C4-2B (cell line): ENCODE results near the gene SPON1.
A peak's percentile ranks its signal among the peaks of the same experiment; 100 is the strongest.

Experiments used
- H3K27ac ChIP-seq: fragments of 450-650 bp; 2 replicates; pipeline ENCODE4 v1.5.1; 2017
- CTCF ChIP-seq: fragments of 450-650 bp; conservative IDR thresholded peaks from 2 replicates; pipeline ENCODE4 v1.5.1; 2017; ENCODE audit warnings: mild to moderate bottlenecking
- ZFX ChIP-seq: fragments of 450-650 bp; IDR thresholded peaks from 2 replicates; pipeline ENCODE4 v1.6.1; 2017

SPON1 gene

DNA sequence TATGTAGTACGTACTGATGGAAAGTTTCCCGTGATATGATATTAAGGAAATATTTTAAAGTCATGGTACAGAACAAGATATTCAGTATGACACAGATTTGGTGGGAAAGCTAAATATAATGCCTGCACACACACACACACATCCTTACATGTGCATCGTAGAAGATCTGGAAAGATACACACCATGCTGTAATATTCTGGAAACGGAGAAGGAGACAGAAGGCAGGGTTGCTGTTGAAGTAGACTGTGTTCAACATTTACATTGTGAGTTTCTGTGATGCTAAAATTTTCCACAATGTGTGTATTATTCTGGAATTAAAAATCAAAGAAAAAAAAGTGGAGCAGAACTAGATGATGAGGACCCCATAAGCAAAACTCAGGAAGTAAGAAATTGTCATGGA lies 278.4 kb downstream of the SPON1 start:
- TF ChIP-seq CTCF (no peak), ZFX (no peak)

DNA sequence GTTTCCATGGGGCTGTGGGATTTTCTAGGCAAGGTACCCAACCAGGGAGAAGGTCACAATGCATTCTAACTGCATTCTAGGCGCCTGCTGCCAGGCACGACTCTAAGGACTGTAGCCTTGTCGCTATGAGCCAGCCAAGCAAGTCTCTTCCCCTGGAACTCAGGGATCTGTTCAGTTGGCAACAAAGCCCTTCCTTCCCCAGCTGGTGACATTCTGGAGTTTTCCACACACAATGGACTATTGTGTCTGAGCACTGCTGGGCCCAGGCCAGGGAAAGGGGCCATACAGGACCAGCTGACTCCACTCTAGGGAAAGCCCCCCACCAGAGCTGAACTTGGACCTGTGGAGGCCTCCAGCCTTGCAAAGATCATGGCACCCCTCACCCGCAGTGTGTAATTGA lies 279.7 kb downstream of the SPON1 start:
- no peak overlapping the region for H3K27ac ChIP-seq
- TF ChIP-seq CTCF (no peak), ZFX (no peak)

More for the DNA sequence above, 278.4 kb downstream of the SPON1 start:
- no peak overlapping the region for H3K27ac ChIP-seq

GRCh38 chr11:14242733-14243132 lies 280.2 kb downstream of the SPON1 start:
- TF ChIP-seq CTCF, result no peak
- no peak for TF ChIP-seq ZFX
- H3K27ac ChIP-seq, result no peak overlapping the region

GRCh38 chr11:14244926-14245325 lies 282.4 kb downstream of the SPON1 start:
- no peak for TF ChIP-seq ZFX
- TF ChIP-seq CTCF, result no peak
- H3K27ac ChIP-seq, result no peak overlapping the region

DNA sequence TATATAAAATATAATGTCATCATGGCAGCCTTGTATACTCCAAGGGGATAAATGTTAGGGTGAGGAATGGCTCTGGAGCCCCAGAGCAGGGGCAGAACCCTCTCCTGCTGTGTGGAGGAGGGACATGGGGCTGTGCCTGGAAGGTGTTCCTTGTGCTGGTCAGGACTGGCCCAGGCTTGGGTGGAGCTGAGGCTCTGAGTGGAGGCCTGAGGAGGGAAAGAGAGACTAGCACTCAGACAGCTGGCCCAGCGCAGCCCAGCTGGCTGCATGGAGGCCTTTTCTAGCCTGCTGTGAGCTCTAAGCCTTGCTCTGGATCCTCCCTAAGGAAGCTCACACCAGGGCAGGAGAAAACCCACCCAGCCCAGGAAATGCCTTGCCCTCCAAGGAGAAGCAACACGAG lies 282.9 kb downstream of the SPON1 start:
- TF ChIP-seq ZFX, result no peak
- TF ChIP-seq CTCF, result no peak
- no peak overlapping the region for H3K27ac ChIP-seq

- no peak for TF ChIP-seq CTCF
- no peak for TF ChIP-seq ZFX
- no peak overlapping the region for H3K27ac ChIP-seq
Measured at GRCh38 chr11:14248580-14248981, 286.1 kb downstream of the SPON1 start.

- no peak overlapping the region for H3K27ac ChIP-seq
- no peak for TF ChIP-seq ZFX
- TF ChIP-seq CTCF, result peak; percentile 96
Measured at GRCh38 chr11:14249121-14249963, 286.8 kb downstream of the SPON1 start.
